GM23338 (cell line): Measurements from ENCODE around the gene GNG7. TPM values are rescaled to one million over a fixed set of nuclear protein-coding genes. Genes with fewer than 3 reads are reported as not detected.

Experiments used
- ATAC-seq: fragments of 200-7000 bp; cut with Tn5 transposase; 3 replicates; pipeline ENCODE4 v1.9.1; 2020
- DNase-seq: peaks from one replicate; pipeline ENCODE4 v3.0.0-alpha.2; 2015; ENCODE audit warnings: low spot score
- H2AFZ ChIP-seq: fragments of 200-600 bp; sonication (generic); 2 replicates; pipeline ENCODE4 v1.8.0; 2016; ENCODE audit warnings: antibody characterized with exemption, mild to moderate bottlenecking, moderate library complexity
- H3F3A ChIP-seq: fragments of 200-600 bp; sonication (generic); replicated peaks from 2 replicates; pipeline ENCODE4 v1.8.0; 2017; ENCODE audit warnings: antibody characterized with exemption, mixed run types, low read depth
- H3K27ac ChIP-seq: fragments of 200-600 bp; sonication (generic); 2 replicates; pipeline ENCODE4 v1.6.1; 2016; ENCODE audit warnings: low read depth
- H3K27me3 ChIP-seq: fragments of 200-600 bp; sonication (generic); 2 replicates; pipeline ENCODE4 v1.8.0; 2016; ENCODE audit warnings: mild to moderate bottlenecking, mixed run types, moderate library complexity; ENCODE audit not compliant: insufficient read depth
- H3K36me3 ChIP-seq: fragments of 200-600 bp; sonication (generic); 2 replicates; pipeline ENCODE4 v1.8.0; 2016; ENCODE audit warnings: mild to moderate bottlenecking; ENCODE audit not compliant: insufficient read depth
- H3K4me1 ChIP-seq: fragments of 200-600 bp; sonication (generic); 2 replicates; pipeline ENCODE4 v1.8.0; 2016; ENCODE audit warnings: mild to moderate bottlenecking, moderate library complexity; ENCODE audit not compliant: insufficient read depth
- H3K4me2 ChIP-seq: fragments of 200-600 bp; sonication (generic); 2 replicates; pipeline ENCODE4 v1.7.1; 2017; ENCODE audit warnings: mixed run types
- H3K4me3 ChIP-seq: fragments of 200-600 bp; sonication (generic); 2 replicates; pipeline ENCODE4 v1.6.1; 2016; ENCODE audit warnings: mixed run types
- H3K79me2 ChIP-seq: fragments of 200-600 bp; sonication (generic); replicated peaks from 2 replicates; pipeline ENCODE4 v1.8.0; 2017; ENCODE audit warnings: mild to moderate bottlenecking; ENCODE audit not compliant: insufficient read depth
- H3K9me2 ChIP-seq: fragments of 200-600 bp; sonication (generic); 2 replicates; pipeline ENCODE4 v1.8.0; 2017; ENCODE audit not compliant: insufficient read depth
- H4K20me1 ChIP-seq: fragments of 200-600 bp; sonication (generic); replicated peaks from 2 replicates; pipeline ENCODE4 v1.8.0; 2017; ENCODE audit warnings: mild to moderate bottlenecking; ENCODE audit not compliant: insufficient read depth
- H3K27ac Mint-ChIP-seq: 2 replicates; pipeline ENCODE4 v1.8.0; 2020; ENCODE audit warnings: inconsistent platforms, mild to moderate bottlenecking, moderate library complexity, mixed read lengths
- H3K27me3 Mint-ChIP-seq: 3 replicates; pipeline ENCODE4 v1.8.0; 2022; ENCODE audit warnings: low read depth, mild to moderate bottlenecking, moderate library complexity, mixed read lengths, inconsistent platforms; ENCODE audit not compliant: insufficient read depth, poor library complexity
- H3K36me3 Mint-ChIP-seq: 3 replicates; pipeline ENCODE4 v1.8.0; 2021; ENCODE audit warnings: low read depth, mild to moderate bottlenecking, inconsistent platforms, moderate library complexity, mixed read lengths
- H3K4me1 Mint-ChIP-seq: 3 replicates; pipeline ENCODE4 v1.8.0; 2020; ENCODE audit warnings: mild to moderate bottlenecking, inconsistent platforms, mixed read lengths
- H3K4me3 Mint-ChIP-seq: 3 replicates; pipeline ENCODE4 v1.8.0; 2021; ENCODE audit warnings: moderate library complexity, mild to moderate bottlenecking, inconsistent platforms, mixed read lengths
- H3K9me3 Mint-ChIP-seq: 3 replicates; pipeline ENCODE4 v1.8.0; 2020; ENCODE audit warnings: moderate library complexity, mild to moderate bottlenecking, inconsistent platforms, mixed read lengths
- CREB1 ChIP-seq: fragments of 250-450 bp; sonication (Bioruptor Pico); IDR thresholded peaks from 2 replicates; pipeline ENCODE4 v1.5.0; 2020; ENCODE audit warnings: low read depth, mild to moderate bottlenecking, moderate library complexity
- ETS1 ChIP-seq: IDR thresholded peaks from 2 replicates; pipeline ENCODE4 v1.6.1; 2016; ENCODE audit warnings: antibody characterized with exemption
- EZH2 ChIP-seq: fragments of 200-600 bp; sonication (generic); IDR thresholded peaks from one replicate; pipeline ENCODE4 v1.8.0; 2017; ENCODE audit warnings: antibody characterized with exemption, mild to moderate bottlenecking, low read depth; ENCODE audit not compliant: unreplicated experiment
- EZH2phosphoT487 ChIP-seq: fragments of 200-600 bp; sonication (generic); IDR thresholded peaks from one replicate; pipeline ENCODE4 v1.8.1; 2018; ENCODE audit warnings: antibody characterized with exemption; ENCODE audit not compliant: unreplicated experiment
- JUNB ChIP-seq: IDR thresholded peaks from one replicate; pipeline ENCODE4 v1.6.1; 2016; ENCODE audit warnings: antibody characterized with exemption; ENCODE audit not compliant: unreplicated experiment
- NANOG ChIP-seq: IDR thresholded peaks from 2 replicates; pipeline ENCODE4 v1.6.1; 2016; ENCODE audit warnings: antibody characterized with exemption, borderline replicate concordance
- REST ChIP-seq: IDR thresholded peaks from one replicate; pipeline ENCODE4 v1.6.1; 2018; ENCODE audit warnings: antibody characterized with exemption; ENCODE audit not compliant: unreplicated experiment
- STAT1 ChIP-seq: IDR thresholded peaks from one replicate; pipeline ENCODE4 v1.6.1; 2016; ENCODE audit warnings: antibody characterized with exemption; ENCODE audit not compliant: unreplicated experiment
- ZNF114 ChIP-seq: fragments of 250-450 bp; sonication (Bioruptor Pico); IDR thresholded peaks from 2 replicates; pipeline ENCODE4 v1.5.0; 2020; ENCODE audit warnings: mild to moderate bottlenecking, moderate library complexity
- ZNF331 ChIP-seq: fragments of 250-450 bp; sonication (Bioruptor Pico); IDR thresholded peaks from 2 replicates; pipeline ENCODE4 v1.5.0; 2020; ENCODE audit warnings: low read depth, mild to moderate bottlenecking, moderate library complexity
- ZNF462 ChIP-seq: fragments of 250-450 bp; sonication (Bioruptor Pico); IDR thresholded peaks from 2 replicates; pipeline ENCODE4 v1.5.0; 2020; ENCODE audit warnings: mild to moderate bottlenecking, moderate library complexity
- polyA plus RNA-seq: library from polyadenylated mRNA; unstranded; fragments of >200 nt; fragmentation: Nextera tagmentation; extraction: Ambion mirVana; gene quantifications from 2 replicates; pipeline ENCODE4 v1.2.1, GENCODE V29; 2016
- total RNA-seq: library from RNA; depleted of rRNA; stranded (reverse); fragments of >200 nt; shearing (Covaris generic); gene quantifications from 2 replicates; pipeline ENCODE4 v1.2.3, GENCODE V29; 2014

Gene GNG7
- total and polyA plus RNA-seq, 2 experiments from 2014 or later: 5.1 to 5.4 TPM

GRCh38 chr19:2511991-2512390 lies 190.5 kb downstream of the GNG7 start (continued):
- TF ChIP-seq EZH2phosphoT487 (no peak), ZNF114 (no peak), CREB1 (CRISPR knock-in tag) (no peak), JUNB (no peak), ETS1 (no peak)

GRCh38 chr19:2511570-2511969 lies 190.9 kb downstream of the GNG7 start:
- H3K36me3 ChIP-seq: no peaks in the 10 kb centered on the region
- H3K4me3 Mint-ChIP-seq: no peak overlapping the region; the same call in 2 of the 3 replicates
- no peak overlapping the region for H3K27ac ChIP-seq
- H3K9me2 ChIP-seq: no peaks in the 10 kb centered on the region
- H3K79me2 ChIP-seq: no peaks in the 10 kb centered on the region
- H3K4me2 ChIP-seq: no peak overlapping the region
- H4K20me1 ChIP-seq: no peaks in the 10 kb centered on the region
- H3K27me3 ChIP-seq: no peaks in the 10 kb centered on the region
- no peak for DNase-seq
- H3K36me3 Mint-ChIP-seq: no peaks in the 10 kb centered on the region
- no peaks in the 10 kb centered on the region; the same call in 2 of the 3 replicates for H3K9me3 Mint-ChIP-seq
- no peak overlapping the region for H3K4me3 ChIP-seq
- ATAC-seq: peak; percentile 9; the same call in 2 of the 3 replicates
- H2AFZ ChIP-seq: no peak overlapping the region
- H3K4me1 Mint-ChIP-seq: peaks cover 5% of the 10 kb centered on the region
- peaks cover 5% of the 10 kb centered on the region; the same call in 1 of the 2 replicates for H3K4me1 ChIP-seq
- peaks cover 8% of the 10 kb centered on the region for H3K27me3 Mint-ChIP-seq
- H3K27ac Mint-ChIP-seq: no peak overlapping the region
- 0 out of 2 replicates have a peak, but pooled peaks cover 2% of the 10 kb centered on the region for H3F3A ChIP-seq
- TF ChIP-seq STAT1: no peak
- TF ChIP-seq NANOG: no peak
- TF ChIP-seq REST: no peak
- TF ChIP-seq ZNF114: no peak
- TF ChIP-seq JUNB: no peak
- TF ChIP-seq EZH2: no peak
- no peak for TF ChIP-seq ZNF462 (CRISPR knock-in tag)
- TF ChIP-seq ZNF331 (CRISPR knock-in tag): no peak
- TF ChIP-seq ETS1: no peak
